SJCRH30 (cell line): ENCODE measurements around the gene CRISP1. TPM values are rescaled to one million over a fixed set of nuclear protein-coding genes. Genes with fewer than 3 reads are reported as not detected.

ENCODE experiments used
- DNase-seq, 2 experiments: peaks; one replicate each; pipeline ENCODE4 v3.0.0-alpha.2; 2015 to 2020
- H3K27ac ChIP-seq: fragments of 250-450 bp; sonication (Bioruptor Pico); 2 replicates; pipeline ENCODE4 v1.5.1; 2020; ENCODE audit warnings: mild to moderate bottlenecking, moderate library complexity
- H3K27me3 ChIP-seq: fragments of 250-450 bp; sonication (Bioruptor Pico); 2 replicates; pipeline ENCODE4 v1.5.1; 2020; ENCODE audit warnings: mild to moderate bottlenecking, moderate library complexity
- H3K36me3 ChIP-seq: fragments of 250-450 bp; sonication (Bioruptor Pico); 2 replicates; pipeline ENCODE4 v1.5.1; 2020; ENCODE audit warnings: mild to moderate bottlenecking, moderate library complexity
- H3K4me1 ChIP-seq: fragments of 250-450 bp; sonication (Bioruptor Pico); 2 replicates; pipeline ENCODE4 v1.5.1; 2020; ENCODE audit warnings: mild to moderate bottlenecking, moderate library complexity
- H3K4me3 ChIP-seq: fragments of 250-450 bp; sonication (Bioruptor Pico); 2 replicates; pipeline ENCODE4 v1.5.1; 2020; ENCODE audit warnings: mild to moderate bottlenecking, moderate library complexity
- H3K9me3 ChIP-seq: fragments of 250-450 bp; sonication (Bioruptor Pico); replicated peaks from 2 replicates; pipeline ENCODE4 v1.5.1; 2020; ENCODE audit warnings: mild to moderate bottlenecking, moderate library complexity
- total RNA-seq: library from RNA; depleted of rRNA; stranded (reverse); fragments of >200 nt; shearing (Covaris generic); gene quantifications from 2 replicates; pipeline ENCODE4 v1.2.3, GENCODE V29; 2014

Gene CRISP1
- total RNA-seq, 1 experiment from 2014 or later, result not detected

GRCh38 chr6:49856282-49856681 lies 10.1 kb downstream of the CRISP1 start:
- Histone ChIP-seq H3K27ac (no peak overlapping the region), H3K9me3 (no peaks in the 10 kb centered on the region), H3K36me3 (no peaks in the 10 kb centered on the region), H3K27me3 (no peaks in the 10 kb centered on the region), H3K4me1 (no peaks in the 10 kb centered on the region), H3K4me3 (no peak overlapping the region)
- DNase-seq, result no peak

GRCh38 chr6:49855221-49855620 lies 11.1 kb downstream of the CRISP1 start:
- H3K4me3 ChIP-seq, result no peak overlapping the region

GRCh38 chr6:49852975-49853374 lies 13.4 kb downstream of the CRISP1 start:
- DNase-seq, result no peak
- Histone ChIP-seq H3K4me1 (no peaks in the 10 kb centered on the region), H3K27me3 (no peaks in the 10 kb centered on the region), H3K9me3 (no peaks in the 10 kb centered on the region), H3K4me3 (no peak overlapping the region), H3K27ac (no peak overlapping the region), H3K36me3 (no peaks in the 10 kb centered on the region)

More at GRCh38 chr6:49855221-49855620, 11.1 kb downstream of the CRISP1 start:
- Histone ChIP-seq H3K27ac (no peak overlapping the region), H3K4me1 (no peaks in the 10 kb centered on the region), H3K9me3 (no peaks in the 10 kb centered on the region), H3K27me3 (no peaks in the 10 kb centered on the region), H3K36me3 (no peaks in the 10 kb centered on the region)
- DNase-seq, result no peak

GRCh38 chr6:49849213-49849907 lies 17.0 kb downstream of the CRISP1 start:
- Histone ChIP-seq H3K9me3 (no peaks in the 10 kb centered on the region), H3K27ac (no peak overlapping the region), H3K27me3 (no peaks in the 10 kb centered on the region), H3K4me1 (no peaks in the 10 kb centered on the region), H3K36me3 (no peaks in the 10 kb centered on the region), H3K4me3 (no peak overlapping the region)
- peak in 1 of 2 experiments; percentile 58 for DNase-seq

GRCh38 chr6:49847673-49848072 lies 18.7 kb downstream of the CRISP1 start:
- H3K9me3 ChIP-seq, result no peaks in the 10 kb centered on the region
- H3K27ac ChIP-seq, result no peak overlapping the region
- no peak for DNase-seq
- H3K27me3 ChIP-seq, result no peaks in the 10 kb centered on the region
- no peaks in the 10 kb centered on the region for H3K4me1 ChIP-seq
- H3K4me3 ChIP-seq, result no peak overlapping the region
- H3K36me3 ChIP-seq, result no peaks in the 10 kb centered on the region

- Histone ChIP-seq H3K36me3 (no peaks in the 10 kb centered on the region), H3K4me3 (no peak overlapping the region), H3K27me3 (no peaks in the 10 kb centered on the region), H3K27ac (no peak overlapping the region), H3K4me1 (no peaks in the 10 kb centered on the region), H3K9me3 (no peaks in the 10 kb centered on the region)
- DNase-seq, result no peak
Observed at GRCh38 chr6:49847014-49847413, 19.3 kb downstream of the CRISP1 start.

GRCh38 chr6:49841424-49841823 lies 24.9 kb downstream of the CRISP1 start:
- no peaks in the 10 kb centered on the region for H3K27me3 ChIP-seq
- no peak for DNase-seq
- H3K9me3 ChIP-seq, result no peaks in the 10 kb centered on the region
- H3K27ac ChIP-seq, result no peak overlapping the region
- no peaks in the 10 kb centered on the region for H3K36me3 ChIP-seq
- H3K4me1 ChIP-seq, result no peaks in the 10 kb centered on the region
- H3K4me3 ChIP-seq, result no peak overlapping the region

GRCh38 chr6:49839957-49840356 lies 26.4 kb downstream of the CRISP1 start:
- Histone ChIP-seq H3K4me3 (no peak overlapping the region), H3K27me3 (no peaks in the 10 kb centered on the region), H3K9me3 (no peaks in the 10 kb centered on the region), H3K4me1 (no peaks in the 10 kb centered on the region), H3K27ac (no peak overlapping the region), H3K36me3 (no peaks in the 10 kb centered on the region)
- no peak for DNase-seq

GRCh38 chr6:49839162-49839561 lies 27.2 kb downstream of the CRISP1 start:
- Histone ChIP-seq H3K27me3 (no peaks in the 10 kb centered on the region), H3K27ac (no peak overlapping the region), H3K9me3 (no peaks in the 10 kb centered on the region), H3K4me1 (no peaks in the 10 kb centered on the region), H3K4me3 (no peak overlapping the region), H3K36me3 (no peaks in the 10 kb centered on the region)
- no peak for DNase-seq

- H3K9me3 ChIP-seq, result no peaks in the 10 kb centered on the region
- no peak overlapping the region for H3K4me3 ChIP-seq
- no peaks in the 10 kb centered on the region for H3K4me1 ChIP-seq
- DNase-seq, result no peak
- H3K27ac ChIP-seq, result no peak overlapping the region
- no peaks in the 10 kb centered on the region for H3K36me3 ChIP-seq
- no peaks in the 10 kb centered on the region for H3K27me3 ChIP-seq
Observed at GRCh38 chr6:49835140-49835539, 31.2 kb downstream of the CRISP1 start.

- Histone ChIP-seq H3K4me1 (no peaks in the 10 kb centered on the region), H3K27ac (no peak overlapping the region), H3K9me3 (no peaks in the 10 kb centered on the region), H3K4me3 (no peak overlapping the region), H3K27me3 (no peaks in the 10 kb centered on the region), H3K36me3 (no peaks in the 10 kb centered on the region)
- DNase-seq, result no peak
Observed at GRCh38 chr6:49833386-49833785, 32.9 kb downstream of the CRISP1 start.

- DNase-seq, result no peak
- Histone ChIP-seq H3K36me3 (no peaks in the 10 kb centered on the region), H3K27me3 (no peaks in the 10 kb centered on the region), H3K4me3 (no peak overlapping the region), H3K9me3 (no peaks in the 10 kb centered on the region), H3K27ac (no peak overlapping the region), H3K4me1 (no peaks in the 10 kb centered on the region)
Observed at GRCh38 chr6:49826743-49827406, 39.5 kb downstream of the CRISP1 start.

- no peak overlapping the region for H3K27ac ChIP-seq
- H3K4me3 ChIP-seq, result no peak overlapping the region
- no peak for DNase-seq
- no peaks in the 10 kb centered on the region for H3K36me3 ChIP-seq
- no peaks in the 10 kb centered on the region for H3K9me3 ChIP-seq
- no peaks in the 10 kb centered on the region for H3K4me1 ChIP-seq
- no peaks in the 10 kb centered on the region for H3K27me3 ChIP-seq
Observed at GRCh38 chr6:49815166-49815565, 51.2 kb downstream of the CRISP1 start.

- H3K27me3 ChIP-seq, result no peaks in the 10 kb centered on the region
- no peaks in the 10 kb centered on the region for H3K9me3 ChIP-seq
- H3K27ac ChIP-seq, result no peak overlapping the region
- no peak overlapping the region for H3K4me3 ChIP-seq
- no peak for DNase-seq
- no peaks in the 10 kb centered on the region for H3K36me3 ChIP-seq
- H3K4me1 ChIP-seq, result no peaks in the 10 kb centered on the region
Observed at GRCh38 chr6:49813248-49813647, 53.1 kb downstream of the CRISP1 start.

- H3K4me3 ChIP-seq, result no peak overlapping the region
- no peaks in the 10 kb centered on the region for H3K36me3 ChIP-seq
Observed at GRCh38 chr6:49806145-49806544, 60.2 kb downstream of the CRISP1 start.

GRCh38 chr6:49805246-49805645 lies 61.1 kb downstream of the CRISP1 start:
- no peaks in the 10 kb centered on the region for H3K36me3 ChIP-seq
- H3K27me3 ChIP-seq, result no peaks in the 10 kb centered on the region
- H3K4me1 ChIP-seq, result peaks cover 4% of the 10 kb centered on the region; the same call in 1 of the 2 replicates

More at GRCh38 chr6:49806145-49806544, 60.2 kb downstream of the CRISP1 start:
- Histone ChIP-seq H3K27me3 (no peaks in the 10 kb centered on the region), H3K4me1 (peaks cover 4% of the 10 kb centered on the region; the same call in 1 of the 2 replicates), H3K27ac (no peak overlapping the region), H3K9me3 (no peaks in the 10 kb centered on the region)
- DNase-seq, result peak in 1 of 2 experiments; percentile 2

More at GRCh38 chr6:49805246-49805645, 61.1 kb downstream of the CRISP1 start:
- H3K9me3 ChIP-seq, result no peaks in the 10 kb centered on the region
- peak overlapping the region; percentile 44; the same call in 1 of the 2 replicates for H3K27ac ChIP-seq
- peak; percentile 76 to 79 for DNase-seq
- no peak overlapping the region for H3K4me3 ChIP-seq
